Uterus (tissue), 4 donors: ENCODE measurements around the gene SGPP2. TPM values are rescaled to one million over a fixed set of nuclear protein-coding genes. Genes with fewer than 3 reads are reported as not detected.

Experiments used
- DNase-seq, 2 donors: peaks; one replicate each; pipeline ENCODE4 v3.0.0-alpha.2; 2019 to 2020
- H3K27ac ChIP-seq, 2 donors: fragments of 200-600 bp; sonication (generic); 1 replicate in 1 of 2; 2 replicates in 1 of 2; pipeline ENCODE4 v1.5.1; 2016 to 2018
- H3K27me3 ChIP-seq, 2 donors: fragments of 200-600 bp; sonication (generic); one replicate each; pipeline ENCODE4 v1.5.1; 2018 to 2019; ENCODE audit warnings: control low read depth in 1 of 2
- H3K36me3 ChIP-seq, 2 donors: fragments of 200-600 bp; sonication (generic); one replicate each; pipeline ENCODE4 v1.5.1; 2019; ENCODE audit warnings: control low read depth in 1 of 2
- H3K4me1 ChIP-seq, 2 donors: fragments of 200-600 bp; sonication (generic); one replicate each; pipeline ENCODE4 v1.5.1; 2018 to 2019; ENCODE audit warnings: control low read depth in 1 of 2
- H3K4me3 ChIP-seq, 2 donors: fragments of 200-600 bp; sonication (generic); 1 replicate in 1 of 2; 2 replicates in 1 of 2; pipeline ENCODE4 v1.5.1; 2018 to 2019; ENCODE audit warnings: mild to moderate bottlenecking in 1 of 2
- H3K9me3 ChIP-seq, 2 donors: fragments of 200-600 bp; sonication (generic); one replicate each; pipeline ENCODE4 v1.5.1; 2019; ENCODE audit warnings: control low read depth in 1 of 2
- POLR2A ChIP-seq, 2 donors: fragments of 450-650 bp; IDR thresholded peaks; one replicate each; pipeline ENCODE4 v1.6.1; 2016; ENCODE audit warnings: antibody characterized with exemption in 2 of 2, mild to moderate bottlenecking in 1 of 2, moderate library complexity in 1 of 2
- intact Hi-C: fragments of 100-400 bp; cut with DNase I; formaldehyde crosslinking; loops from one replicate; pipeline ENCODE4 v1.15.1; 2023; ENCODE audit warnings: low total_unique reads
- total RNA-seq, 4 donors: library from RNA; depleted of rRNA in 3 of 4; stranded (reverse); fragments of >200 nt in 3 of 4; gene quantifications; one replicate each; pipeline versions ENCODE4 v1.1.0 to v1.2.4, GENCODE V29; 2014 to 2023
- TF ChIP-seq, protein P1 (sequence below), 4 experiments: fragments of 200-600 bp in 2 of 4; fragments of 450-650 bp in 2 of 4; sonication (generic) in 2 of 4; IDR thresholded peaks; one replicate each; pipeline ENCODE4 v1.5.1; 2016 to 2019; ENCODE audit warnings: antibody characterized with exemption in 4 of 4, mild to moderate bottlenecking in 2 of 4, moderate library complexity in 1 of 4
- donor health status: DM: yes; HTN: yes; CAD: no.

The SGPP2 gene
- total RNA-seq, 4 donors from 2014 or later: under 0.01 to 8.6 (median 4.2) TPM; not detected in 1

DNA sequence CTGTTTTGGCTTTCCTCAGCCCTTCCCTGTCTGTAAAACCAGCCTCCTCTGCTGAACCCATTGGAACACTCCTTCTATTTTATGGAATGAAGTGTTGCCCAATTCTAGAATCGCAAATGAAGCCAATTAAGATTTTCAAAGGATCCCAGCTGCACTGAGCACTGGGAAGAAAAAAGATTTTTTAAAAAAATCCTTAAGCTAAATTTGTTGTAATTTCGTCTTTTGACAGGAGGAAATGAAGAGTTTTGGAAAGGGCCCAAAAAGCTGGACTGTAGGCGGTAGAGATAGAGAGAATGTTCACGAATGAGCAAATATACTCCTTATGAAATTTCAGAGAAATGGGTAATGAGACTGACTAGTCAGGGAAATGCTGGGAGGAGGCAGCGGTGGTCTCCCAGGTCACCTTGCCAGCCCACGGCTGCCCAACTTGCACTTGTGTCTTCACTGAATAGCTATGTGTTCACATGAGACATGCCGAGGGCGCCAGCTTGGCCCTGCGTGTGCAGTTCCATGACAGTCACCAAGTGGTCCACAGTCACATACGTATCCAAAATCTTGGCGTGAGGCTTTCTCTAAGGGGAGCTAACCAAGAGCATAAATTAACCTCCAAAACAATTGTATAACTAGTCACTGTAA lies 69.9 kb downstream of the SGPP2 start:
- intact Hi-C loops: no loop called here
- DNase-seq: peak; percentile 42 to 51

DNA sequence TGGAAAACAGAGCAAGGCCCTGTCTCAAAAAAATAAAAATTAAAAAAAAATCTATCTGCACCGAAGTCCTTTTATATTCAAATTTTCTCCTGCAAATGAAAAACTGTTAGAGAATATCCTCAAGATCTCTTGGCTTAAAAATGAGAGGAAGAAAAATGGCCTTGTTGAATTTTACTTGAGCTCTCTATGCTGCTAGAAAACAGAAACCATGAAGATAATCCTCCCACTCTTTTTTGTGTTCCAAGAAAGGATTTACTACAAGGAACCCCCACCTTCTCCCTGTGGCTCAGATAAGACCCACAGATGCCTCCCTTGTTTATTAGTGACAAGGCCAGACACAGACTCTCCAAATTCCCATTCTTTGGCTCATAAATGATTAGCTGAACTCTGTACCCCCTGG lies 71.0 kb downstream of the SGPP2 start:
- no peak for TF ChIP-seq POLR2A (IDR thresholded peaks at IDR 0.05)
- TF ChIP-seq, protein P1, sequence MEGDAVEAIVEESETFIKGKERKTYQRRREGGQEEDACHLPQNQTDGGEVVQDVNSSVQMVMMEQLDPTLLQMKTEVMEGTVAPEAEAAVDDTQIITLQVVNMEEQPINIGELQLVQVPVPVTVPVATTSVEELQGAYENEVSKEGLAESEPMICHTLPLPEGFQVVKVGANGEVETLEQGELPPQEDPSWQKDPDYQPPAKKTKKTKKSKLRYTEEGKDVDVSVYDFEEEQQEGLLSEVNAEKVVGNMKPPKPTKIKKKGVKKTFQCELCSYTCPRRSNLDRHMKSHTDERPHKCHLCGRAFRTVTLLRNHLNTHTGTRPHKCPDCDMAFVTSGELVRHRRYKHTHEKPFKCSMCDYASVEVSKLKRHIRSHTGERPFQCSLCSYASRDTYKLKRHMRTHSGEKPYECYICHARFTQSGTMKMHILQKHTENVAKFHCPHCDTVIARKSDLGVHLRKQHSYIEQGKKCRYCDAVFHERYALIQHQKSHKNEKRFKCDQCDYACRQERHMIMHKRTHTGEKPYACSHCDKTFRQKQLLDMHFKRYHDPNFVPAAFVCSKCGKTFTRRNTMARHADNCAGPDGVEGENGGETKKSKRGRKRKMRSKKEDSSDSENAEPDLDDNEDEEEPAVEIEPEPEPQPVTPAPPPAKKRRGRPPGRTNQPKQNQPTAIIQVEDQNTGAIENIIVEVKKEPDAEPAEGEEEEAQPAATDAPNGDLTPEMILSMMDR (IDR thresholded peaks at IDR 0.05): no peak
- DNase-seq: no peak
- no peaks in the 10 kb centered on the region for H3K9me3 ChIP-seq

More for the DNA sequence above, 69.9 kb downstream of the SGPP2 start:
- Histone ChIP-seq H3K4me1 (peaks cover 4 to 14% of the 10 kb centered on the region in 2 donors), H3K27ac (peak overlapping the region; percentile 56 to 74), H3K4me3 (no peak overlapping the region), H3K27me3 (no peaks in the 10 kb centered on the region), H3K9me3 (no peaks in the 10 kb centered on the region), H3K36me3 (no peaks in the 10 kb centered on the region)
- TF ChIP-seq POLR2A (IDR thresholded peaks at IDR 0.05): no peak
- TF ChIP-seq, protein P1 (IDR thresholded peaks at IDR 0.05): no peak

GRCh38 chr2:222499226-222499625 lies 74.9 kb downstream of the SGPP2 start:
- H3K27ac ChIP-seq: no peak overlapping the region
- TF ChIP-seq, protein P1 (IDR thresholded peaks at IDR 0.05): no peak
- no peak for TF ChIP-seq POLR2A (IDR thresholded peaks at IDR 0.05)
- intact Hi-C loops: no loop called here
- H3K36me3 ChIP-seq: no peaks in the 10 kb centered on the region
- no peak overlapping the region for H3K4me3 ChIP-seq
- H3K27me3 ChIP-seq: no peaks in the 10 kb centered on the region
- no peak for DNase-seq
- peaks cover 4 to 8% of the 10 kb centered on the region in 2 donors for H3K4me1 ChIP-seq
- H3K9me3 ChIP-seq: no peaks in the 10 kb centered on the region

More for the DNA sequence above, 71.0 kb downstream of the SGPP2 start:
- Histone ChIP-seq H3K4me3 (no peak overlapping the region), H3K27ac (peak overlapping the region; percentile 56 to 74), H3K36me3 (no peaks in the 10 kb centered on the region), H3K27me3 (no peaks in the 10 kb centered on the region), H3K4me1 (peaks cover 4 to 14% of the 10 kb centered on the region in 2 donors)
- intact Hi-C loops: no loop called here

GRCh38 chr2:222504191-222504590 lies 79.8 kb downstream of the SGPP2 start:
- no peak overlapping the region for H3K4me3 ChIP-seq
- no peaks in the 10 kb centered on the region for H3K36me3 ChIP-seq
- no peak for DNase-seq
- TF ChIP-seq, protein P1 (IDR thresholded peaks at IDR 0.05): no peak
- TF ChIP-seq POLR2A (IDR thresholded peaks at IDR 0.05): no peak
- intact Hi-C loops: no loop called here
- H3K9me3 ChIP-seq: no peaks in the 10 kb centered on the region
- no peak overlapping the region for H3K27ac ChIP-seq
- no peaks in the 10 kb centered on the region for H3K27me3 ChIP-seq
- no peaks in the 10 kb centered on the region for H3K4me1 ChIP-seq

DNA sequence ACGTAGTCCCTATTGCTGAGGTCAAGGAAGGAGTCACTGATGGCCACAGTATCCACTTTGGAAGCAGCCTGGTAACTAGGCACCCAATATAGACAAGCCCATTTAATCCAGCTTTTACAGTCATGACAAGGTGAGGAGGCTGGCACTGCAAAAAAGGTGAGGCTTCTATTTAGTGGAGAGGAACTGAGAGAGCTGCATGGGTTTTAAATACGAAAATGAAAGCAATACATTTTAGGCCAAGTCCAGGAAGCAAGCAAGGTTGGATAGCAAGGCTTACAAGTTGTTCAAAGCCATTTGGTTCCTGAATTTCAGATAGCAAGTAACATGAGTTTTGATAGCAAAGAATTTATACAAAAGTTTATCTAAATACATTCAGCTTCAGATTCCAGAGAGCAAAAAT lies 80.4 kb downstream of the SGPP2 start:
- H3K27ac ChIP-seq: no peak overlapping the region
- no peak for DNase-seq
- intact Hi-C loops: no loop called here

More for the DNA sequence above, 80.4 kb downstream of the SGPP2 start:
- Histone ChIP-seq H3K36me3 (no peaks in the 10 kb centered on the region), H3K27me3 (no peaks in the 10 kb centered on the region), H3K9me3 (no peaks in the 10 kb centered on the region), H3K4me3 (no peak overlapping the region), H3K4me1 (no peaks in the 10 kb centered on the region)
- TF ChIP-seq, protein P1 (IDR thresholded peaks at IDR 0.05): no peak
- TF ChIP-seq POLR2A (IDR thresholded peaks at IDR 0.05): no peak
